NCI-H1092 (cell line): ENCODE results near the gene POLA2.
"Not testable (repeated sequence)": the region's sequence is repeated elsewhere in the genome, so short reads cannot be mapped to it uniquely, and the experiment has no call there.

Experiments used
- DNase-seq: peaks from one replicate; lab custom pipeline; 2025; lab: John Stamatoyannopoulos, UW

The POLA2 gene

GRCh38 chr11:65242389-65242788 lies 19.4 kb upstream of the POLA2 start:
- no peak for DNase-seq

GRCh38 chr11:65243797-65244196 lies 18.0 kb upstream of the POLA2 start:
- no peak for DNase-seq

- DNase-seq: not testable (repeated sequence)
Observed at GRCh38 chr11:65245046-65245445, 16.7 kb upstream of the POLA2 start.

GRCh38 chr11:65246506-65246905 lies 15.3 kb upstream of the POLA2 start:
- DNase-seq: no peak

GRCh38 chr11:65248184-65248710 lies 13.5 kb upstream of the POLA2 start:
- not testable (repeated sequence) for DNase-seq

GRCh38 chr11:65251476-65251875 lies 10.3 kb upstream of the POLA2 start:
- no peak for DNase-seq

GRCh38 chr11:65254724-65255123 lies 7.0 kb upstream of the POLA2 start:
- no peak for DNase-seq

GRCh38 chr11:65258988-65259387 lies 2.8 kb upstream of the POLA2 start:
- DNase-seq: no peak

- DNase-seq: no peak
Observed at GRCh38 chr11:65260302-65260701, 1.5 kb upstream of the POLA2 start.

- no peak for DNase-seq
Observed at GRCh38 chr11:65260756-65261590, 789 bp upstream of the POLA2 start.

- no peak for DNase-seq
Observed at GRCh38 chr11:65262381-65262680, 569 bp downstream of the POLA2 start.

GRCh38 chr11:65262776-65263175 lies 1.0 kb downstream of the POLA2 start:
- DNase-seq: no peak

GRCh38 chr11:65264747-65265146 lies 3.0 kb downstream of the POLA2 start:
- DNase-seq: not testable (repeated sequence)

GRCh38 chr11:65266210-65266609 lies 4.4 kb downstream of the POLA2 start:
- no peak for DNase-seq

GRCh38 chr11:65274735-65275682 lies 13.2 kb downstream of the POLA2 start:
- peak; percentile 18 for DNase-seq

GRCh38 chr11:65275906-65276305 lies 14.1 kb downstream of the POLA2 start:
- no peak for DNase-seq

- DNase-seq: no peak
Observed at GRCh38 chr11:65277631-65278277, 16.0 kb downstream of the POLA2 start.

GRCh38 chr11:65278356-65278755 lies 16.6 kb downstream of the POLA2 start:
- DNase-seq: no peak

GRCh38 chr11:65279279-65279678 lies 17.5 kb downstream of the POLA2 start:
- no peak for DNase-seq

GRCh38 chr11:65279741-65280440 lies 18.1 kb downstream of the POLA2 start:
- DNase-seq: no peak

GRCh38 chr11:65280646-65281045 lies 18.9 kb downstream of the POLA2 start:
- DNase-seq: no peak

GRCh38 chr11:65286686-65287085 lies 24.9 kb downstream of the POLA2 start:
- no peak for DNase-seq
